SW480 (cell line): Measurements from ENCODE around the gene ACY1.
"Not testable (repeated sequence)": the region's sequence is repeated elsewhere in the genome, so short reads cannot be mapped to it uniquely, and the experiment has no call there.

Experiments
- DNase-seq: peaks from one replicate; pipeline ENCODE4 v3.0.0-alpha.2; 2016; ENCODE audit warnings: low spot score

ACY1 gene

GRCh38 chr3:51983578-51984268, 388 bp downstream of the ACY1 start:
- DNase-seq = no peak

GRCh38 chr3:51984269-51984647, 923 bp downstream of the ACY1 start:
- no peak for DNase-seq

- no peak for DNase-seq
Measured at GRCh38 chr3:51985063-51985462, 1.7 kb downstream of the ACY1 start.

- peak; percentile 34 for DNase-seq
Measured at GRCh38 chr3:51986010-51986947, 2.9 kb downstream of the ACY1 start.

GRCh38 chr3:51987568-51987967, 4.2 kb downstream of the ACY1 start:
- no peak for DNase-seq

GRCh38 chr3:51988286-51989146, 5.2 kb downstream of the ACY1 start:
- no peak for DNase-seq

- DNase-seq = not testable (repeated sequence)
Measured at GRCh38 chr3:51990501-51990971, 7.2 kb downstream of the ACY1 start.

GRCh38 chr3:51992017-51992682, 8.8 kb downstream of the ACY1 start:
- no peak for DNase-seq

GRCh38 chr3:51993657-51994056, 10.3 kb downstream of the ACY1 start:
- not testable (repeated sequence) for DNase-seq

- DNase-seq = no peak
Measured at GRCh38 chr3:51994530-51994929, 11.2 kb downstream of the ACY1 start.

- peak; percentile 95 for DNase-seq
Measured at GRCh38 chr3:51995346-51996163, 12.2 kb downstream of the ACY1 start, which contains the start of gene RPL29. RPL29 (minus strand) TSS chr3:51995895; CDS start chr3:51995461, 434 bp downstream.

GRCh38 chr3:51997172-51997571, 13.8 kb downstream of the ACY1 start:
- DNase-seq = no peak

GRCh38 chr3:51997935-51998596, 14.7 kb downstream of the ACY1 start:
- DNase-seq = peak; percentile 94

GRCh38 chr3:51998774-51999173, 15.4 kb downstream of the ACY1 start:
- no peak for DNase-seq

GRCh38 chr3:51999846-52000245, 16.5 kb downstream of the ACY1 start:
- no peak for DNase-seq

- peak; percentile 69 for DNase-seq
Measured at GRCh38 chr3:52001443-52001974, 18.2 kb downstream of the ACY1 start.

- DNase-seq = no peak
Measured at GRCh38 chr3:52002748-52003147, 19.4 kb downstream of the ACY1 start.

GRCh38 chr3:52004163-52004787, 20.9 kb downstream of the ACY1 start:
- DNase-seq = no peak

- no peak for DNase-seq
Measured at GRCh38 chr3:52004906-52005395, 21.6 kb downstream of the ACY1 start.
